HG03469 (cell line): ENCODE results near the gene GALNTL6.

ENCODE experiments used
- ATAC-seq: cut with Tn5 transposase; IDR thresholded peaks from one replicate; pipeline ENCODE4 v1.9.1; 2021; ENCODE audit warnings: mild to moderate bottlenecking, moderate library complexity, moderate number of reproducible peaks; ENCODE audit not compliant: unreplicated experiment

Gene GALNTL6

GRCh38 chr4:172104539-172104938 lies 291.3 kb downstream of the GALNTL6 start:
- no peak for ATAC-seq

- no peak for ATAC-seq
Measured at GRCh38 chr4:172105918-172106317, 292.7 kb downstream of the GALNTL6 start.

- ATAC-seq: no peak
Measured at GRCh38 chr4:172109466-172109865, 296.3 kb downstream of the GALNTL6 start.

GRCh38 chr4:172124656-172125308 lies 311.6 kb downstream of the GALNTL6 start:
- no peak for ATAC-seq

- ATAC-seq: no peak
Measured at GRCh38 chr4:172125443-172125842, 312.2 kb downstream of the GALNTL6 start.

- no peak for ATAC-seq
Measured at GRCh38 chr4:172127168-172127567, 314.0 kb downstream of the GALNTL6 start.

GRCh38 chr4:172129593-172129992 lies 316.4 kb downstream of the GALNTL6 start:
- no peak for ATAC-seq

GRCh38 chr4:172134521-172134920 lies 321.3 kb downstream of the GALNTL6 start:
- no peak for ATAC-seq

- ATAC-seq: no peak
Measured at GRCh38 chr4:172141025-172141424, 327.8 kb downstream of the GALNTL6 start.

- ATAC-seq: no peak
Measured at GRCh38 chr4:172142281-172142741, 329.1 kb downstream of the GALNTL6 start.

- ATAC-seq: no peak
Measured at GRCh38 chr4:172143605-172144314, 330.6 kb downstream of the GALNTL6 start.

- no peak for ATAC-seq
Measured at GRCh38 chr4:172147687-172148086, 334.5 kb downstream of the GALNTL6 start.

GRCh38 chr4:172149329-172149728 lies 336.1 kb downstream of the GALNTL6 start:
- ATAC-seq: no peak

GRCh38 chr4:172152284-172152683 lies 339.1 kb downstream of the GALNTL6 start:
- no peak for ATAC-seq

GRCh38 chr4:172153719-172154118 lies 340.5 kb downstream of the GALNTL6 start:
- no peak for ATAC-seq

- ATAC-seq: no peak
Measured at GRCh38 chr4:172155838-172156345, 342.7 kb downstream of the GALNTL6 start.

GRCh38 chr4:172157946-172158345 lies 344.7 kb downstream of the GALNTL6 start:
- no peak for ATAC-seq

GRCh38 chr4:172163215-172163614 lies 350.0 kb downstream of the GALNTL6 start:
- ATAC-seq: no peak

GRCh38 chr4:172168888-172169287 lies 355.7 kb downstream of the GALNTL6 start:
- no peak for ATAC-seq

GRCh38 chr4:172169871-172170270 lies 356.7 kb downstream of the GALNTL6 start:
- ATAC-seq: no peak

- no peak for ATAC-seq
Measured at GRCh38 chr4:172173206-172173605, 360.0 kb downstream of the GALNTL6 start.

- ATAC-seq: no peak
Measured at GRCh38 chr4:172177382-172177781, 364.2 kb downstream of the GALNTL6 start.
